Measurements from ENCODE around the gene CHEK1.

DNA sequence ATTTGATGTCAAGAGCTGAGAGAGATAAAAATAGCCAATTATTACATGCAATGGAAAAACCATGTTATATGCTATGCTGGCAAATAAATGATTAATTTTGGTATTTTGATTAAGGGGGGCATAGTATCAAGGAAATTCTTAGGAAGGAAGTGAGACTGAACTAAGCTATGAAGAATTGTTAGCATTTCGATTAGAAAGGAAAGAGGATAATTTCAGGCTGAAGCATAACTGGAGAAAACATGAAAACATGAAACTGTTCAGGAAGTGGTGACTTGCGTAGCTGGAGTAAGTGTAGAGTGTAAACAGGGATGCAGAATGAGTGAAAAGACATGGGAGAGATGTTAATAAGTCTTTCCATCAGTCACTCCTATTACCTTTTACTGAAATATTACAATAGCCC lies 49.2 kb downstream of the CHEK1 start:
- TF ChIP-seq, protein P1, sequence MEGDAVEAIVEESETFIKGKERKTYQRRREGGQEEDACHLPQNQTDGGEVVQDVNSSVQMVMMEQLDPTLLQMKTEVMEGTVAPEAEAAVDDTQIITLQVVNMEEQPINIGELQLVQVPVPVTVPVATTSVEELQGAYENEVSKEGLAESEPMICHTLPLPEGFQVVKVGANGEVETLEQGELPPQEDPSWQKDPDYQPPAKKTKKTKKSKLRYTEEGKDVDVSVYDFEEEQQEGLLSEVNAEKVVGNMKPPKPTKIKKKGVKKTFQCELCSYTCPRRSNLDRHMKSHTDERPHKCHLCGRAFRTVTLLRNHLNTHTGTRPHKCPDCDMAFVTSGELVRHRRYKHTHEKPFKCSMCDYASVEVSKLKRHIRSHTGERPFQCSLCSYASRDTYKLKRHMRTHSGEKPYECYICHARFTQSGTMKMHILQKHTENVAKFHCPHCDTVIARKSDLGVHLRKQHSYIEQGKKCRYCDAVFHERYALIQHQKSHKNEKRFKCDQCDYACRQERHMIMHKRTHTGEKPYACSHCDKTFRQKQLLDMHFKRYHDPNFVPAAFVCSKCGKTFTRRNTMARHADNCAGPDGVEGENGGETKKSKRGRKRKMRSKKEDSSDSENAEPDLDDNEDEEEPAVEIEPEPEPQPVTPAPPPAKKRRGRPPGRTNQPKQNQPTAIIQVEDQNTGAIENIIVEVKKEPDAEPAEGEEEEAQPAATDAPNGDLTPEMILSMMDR (IDR thresholded peaks at IDR 0.05) = no peak
- TF ChIP-seq, protein P2, sequence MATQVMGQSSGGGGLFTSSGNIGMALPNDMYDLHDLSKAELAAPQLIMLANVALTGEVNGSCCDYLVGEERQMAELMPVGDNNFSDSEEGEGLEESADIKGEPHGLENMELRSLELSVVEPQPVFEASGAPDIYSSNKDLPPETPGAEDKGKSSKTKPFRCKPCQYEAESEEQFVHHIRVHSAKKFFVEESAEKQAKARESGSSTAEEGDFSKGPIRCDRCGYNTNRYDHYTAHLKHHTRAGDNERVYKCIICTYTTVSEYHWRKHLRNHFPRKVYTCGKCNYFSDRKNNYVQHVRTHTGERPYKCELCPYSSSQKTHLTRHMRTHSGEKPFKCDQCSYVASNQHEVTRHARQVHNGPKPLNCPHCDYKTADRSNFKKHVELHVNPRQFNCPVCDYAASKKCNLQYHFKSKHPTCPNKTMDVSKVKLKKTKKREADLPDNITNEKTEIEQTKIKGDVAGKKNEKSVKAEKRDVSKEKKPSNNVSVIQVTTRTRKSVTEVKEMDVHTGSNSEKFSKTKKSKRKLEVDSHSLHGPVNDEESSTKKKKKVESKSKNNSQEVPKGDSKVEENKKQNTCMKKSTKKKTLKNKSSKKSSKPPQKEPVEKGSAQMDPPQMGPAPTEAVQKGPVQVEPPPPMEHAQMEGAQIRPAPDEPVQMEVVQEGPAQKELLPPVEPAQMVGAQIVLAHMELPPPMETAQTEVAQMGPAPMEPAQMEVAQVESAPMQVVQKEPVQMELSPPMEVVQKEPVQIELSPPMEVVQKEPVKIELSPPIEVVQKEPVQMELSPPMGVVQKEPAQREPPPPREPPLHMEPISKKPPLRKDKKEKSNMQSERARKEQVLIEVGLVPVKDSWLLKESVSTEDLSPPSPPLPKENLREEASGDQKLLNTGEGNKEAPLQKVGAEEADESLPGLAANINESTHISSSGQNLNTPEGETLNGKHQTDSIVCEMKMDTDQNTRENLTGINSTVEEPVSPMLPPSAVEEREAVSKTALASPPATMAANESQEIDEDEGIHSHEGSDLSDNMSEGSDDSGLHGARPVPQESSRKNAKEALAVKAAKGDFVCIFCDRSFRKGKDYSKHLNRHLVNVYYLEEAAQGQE (IDR thresholded peaks at IDR 0.05; ENCODE audit: insufficient read depth in 1 of 2, low read depth in 2 of 2, low read length in 1 of 2) = no peak
- no peak for TF ChIP-seq POLR2AphosphoS5 (IDR thresholded peaks at IDR 0.05; ENCODE audit: low read depth, low read length)

Data from Panc1 (cell line).